Heart right ventricle (tissue), 16 donors: ENCODE data around the gene PPM1E. TPM values are rescaled to one million over a fixed set of nuclear protein-coding genes. Genes with fewer than 3 reads are reported as not detected.

Source experiments
- ATAC-seq, 8 donors: fragments of 200-7000 bp; cut with Tn5 transposase; one replicate each; pipeline ENCODE4 v1.9.1; 2020; ENCODE audit warnings: mild to moderate bottlenecking in 8 of 8, moderate library complexity in 8 of 8, moderate number of reproducible peaks in 1 of 8
- DNase-seq, 2 donors: peaks; one replicate each; pipeline ENCODE4 v3.0.0-alpha.2; 2020
- H3K27ac ChIP-seq, 10 donors: fragments of 200-600 bp; sonication (generic) in 2 of 10; one replicate each; pipeline versions ENCODE4 v1.5.0 to v1.8.0; 2020 to 2022; ENCODE audit warnings: mild to moderate bottlenecking in 3 of 10
- H3K27me3 ChIP-seq, 7 donors: fragments of 200-600 bp; one replicate each; pipeline ENCODE4 v1.8.0; 2021 to 2022; ENCODE audit warnings: mild to moderate bottlenecking in 2 of 7
- H3K36me3 ChIP-seq, 9 donors: fragments of 200-600 bp; sonication (generic) in 1 of 9; one replicate each; pipeline versions ENCODE4 v1.5.0 to v1.8.0; 2020 to 2022; ENCODE audit warnings: mild to moderate bottlenecking in 2 of 9
- H3K4me1 ChIP-seq, 9 donors: fragments of 200-600 bp; sonication (generic) in 1 of 9; one replicate each; pipeline versions ENCODE4 v1.5.0 to v1.8.0; 2020 to 2022; ENCODE audit warnings: mild to moderate bottlenecking in 4 of 9
- H3K4me3 ChIP-seq, 10 donors: fragments of 200-600 bp; sonication (generic) in 2 of 10; one replicate each; pipeline versions ENCODE4 v1.5.0 to v1.8.0; 2020 to 2022; ENCODE audit warnings: mild to moderate bottlenecking in 7 of 10, moderate library complexity in 2 of 10
- H3K9me3 ChIP-seq, 11 donors: fragments of 200-600 bp in 10 of 11; sonication (generic) in 2 of 11; one replicate each; pipeline versions ENCODE4 v1.5.0 to v1.8.0; 2013 to 2022; ENCODE audit warnings: mild to moderate bottlenecking in 2 of 11, control low read depth in 1 of 11, moderate library complexity in 1 of 11
- WGBS, 2 donors: extraction: QIAGEN DNeasy Blood & Tissue Kit; methylation state at CpG; one replicate each; pipeline ENCODE4 v1.1.7; 2013; ENCODE audit warnings: inconsistent platforms in 1 of 2; 5-methylcytosine and 5-hydroxymethylcytosine counted together
- intact Hi-C, 10 donors: fragments of 100-400 bp; cut with DNase I; formaldehyde crosslinking; loops; one replicate each; pipeline versions ENCODE4 v1.11.1 to v1.14.2; 2022
- polyA plus RNA-seq, 2 donors: library from polyadenylated mRNA; stranded (reverse); fragments of 200-250 nt; gene quantifications; one replicate each; pipeline ENCODE4 v1.2.3, GENCODE V29; 2013
- total RNA-seq, 10 donors: library from RNA; stranded (reverse); fragmentation: NEBNext Ultra II Directional in 3 of 10; extraction: Animal tissue kit (Norgen Biotek cat#: 25700) in 3 of 10; gene quantifications; one replicate each; pipeline versions ENCODE4 v1.2.1 to v1.2.4, GENCODE V29; 2021 to 2023
- TF ChIP-seq, protein P1 (sequence below), 9 donors: fragments of 200-600 bp; sonication (generic) in 2 of 9; IDR thresholded peaks; one replicate each; pipeline versions ENCODE4 v1.5.0 to v1.8.0; 2021 to 2022; ENCODE audit warnings: antibody characterized with exemption in 9 of 9, mild to moderate bottlenecking in 5 of 9, moderate library complexity in 1 of 9
- donor health status: Arrhythmogenic right ventricular cardiomyopathy.
- donor health status: ischemic (EF 13 %, LVEDD 7.1; RV severe dilation, severe dysfunction).
- donor health status: healthy with polysubstance abuse.
- donor health status: DM: no; HTN: yes; CAD: no.
- donor health status: DM: no; HTN: no; CAD: no.
- donor health status: ischemic (EF 25% LVEDD 6.9; RV normal size, moderate dysfunction).
- donor health status: ischemic (EF 25% LVEDD 5.7; RV mildly dilated, moderate dysfunction).
- donor health status: healthy.
- donor health status: DM: yes; HTN: yes; CAD: no.
- donor health status: Ischemic cardiomyopathy.
- donor health status: ischemic (EF 35%, LVEDD 5.7; RV mildly dilated, moderate dysfunction).
- donor health status: nonischemic (EF 11% LVEDD 7.7; RV severe dilation, severe dysfunction).
- donor health status: DM: yes; HTN: yes; CAD: no.
- donor health status: PGD.
- donor health status: ischemic (EF 29% LVEDD 5.4; RV normal size, mild dysfunction).
- donor health status: nonischemic (EF 23%, LVEDD 6.1; RV moderate dilation, normal function).

The PPM1E gene
- total and polyA plus RNA-seq, 12 donors = 0.14 to 3.1 (median 0.41) TPM

GRCh38 chr17:58829172-58829637 is 73.6 kb downstream of the PPM1E start:
- Histone ChIP-seq H3K27ac (no peak overlapping the region), H3K9me3 (peaks cover 0 to 21% (median 0%) of the 10 kb centered on the region in 11 donors), H3K27me3 (no peaks in the 10 kb centered on the region), H3K4me3 (no peak overlapping the region), H3K4me1 (no peaks in the 10 kb centered on the region), H3K36me3 (no peaks in the 10 kb centered on the region)
- ATAC-seq = no peak
- WGBS, 2 donors = 92% methylated on average over 10 of the region's 10 CpGs
- no peak for DNase-seq
- TF ChIP-seq, protein P1, sequence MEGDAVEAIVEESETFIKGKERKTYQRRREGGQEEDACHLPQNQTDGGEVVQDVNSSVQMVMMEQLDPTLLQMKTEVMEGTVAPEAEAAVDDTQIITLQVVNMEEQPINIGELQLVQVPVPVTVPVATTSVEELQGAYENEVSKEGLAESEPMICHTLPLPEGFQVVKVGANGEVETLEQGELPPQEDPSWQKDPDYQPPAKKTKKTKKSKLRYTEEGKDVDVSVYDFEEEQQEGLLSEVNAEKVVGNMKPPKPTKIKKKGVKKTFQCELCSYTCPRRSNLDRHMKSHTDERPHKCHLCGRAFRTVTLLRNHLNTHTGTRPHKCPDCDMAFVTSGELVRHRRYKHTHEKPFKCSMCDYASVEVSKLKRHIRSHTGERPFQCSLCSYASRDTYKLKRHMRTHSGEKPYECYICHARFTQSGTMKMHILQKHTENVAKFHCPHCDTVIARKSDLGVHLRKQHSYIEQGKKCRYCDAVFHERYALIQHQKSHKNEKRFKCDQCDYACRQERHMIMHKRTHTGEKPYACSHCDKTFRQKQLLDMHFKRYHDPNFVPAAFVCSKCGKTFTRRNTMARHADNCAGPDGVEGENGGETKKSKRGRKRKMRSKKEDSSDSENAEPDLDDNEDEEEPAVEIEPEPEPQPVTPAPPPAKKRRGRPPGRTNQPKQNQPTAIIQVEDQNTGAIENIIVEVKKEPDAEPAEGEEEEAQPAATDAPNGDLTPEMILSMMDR (IDR thresholded peaks at IDR 0.05) = no peak
- intact Hi-C loops = no loop called here

DNA sequence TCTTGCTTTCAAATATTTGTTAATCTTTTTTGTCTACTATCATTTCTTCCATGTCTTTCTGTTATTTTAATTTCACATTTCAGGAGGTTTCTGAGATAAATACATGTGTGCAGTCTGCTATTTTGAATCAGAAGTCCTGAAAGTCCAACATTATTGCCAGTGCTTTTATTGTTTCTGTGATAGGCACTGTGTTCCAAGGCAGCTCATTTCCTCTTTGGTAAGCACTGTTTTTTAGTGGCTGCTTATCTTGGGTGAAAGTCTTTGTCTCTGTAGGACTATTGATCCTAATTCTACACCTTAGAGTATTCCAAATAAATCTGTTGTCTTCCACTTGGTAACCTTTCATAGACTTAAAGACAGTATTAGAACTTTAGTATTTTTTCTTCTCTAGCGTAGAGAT is 76.1 kb downstream of the PPM1E start:
- Histone ChIP-seq H3K4me1 (no peaks in the 10 kb centered on the region), H3K27ac (no peak overlapping the region), H3K36me3 (no peaks in the 10 kb centered on the region), H3K27me3 (no peaks in the 10 kb centered on the region), H3K4me3 (no peak overlapping the region), H3K9me3 (peaks cover 0 to 21% (median 0%) of the 10 kb centered on the region in 11 donors)
- TF ChIP-seq, protein P1 (IDR thresholded peaks at IDR 0.05) = no peak
- 92 to 100% methylated on average over 1 of the region's 1 CpG for WGBS, 2 donors
- intact Hi-C loops = loop anchor here in 1 of 10 donors (10.0 kb wide), 1 partner anchor 63 kb away; no protein-coding TSS in a partner anchor
- no peak for DNase-seq
- ATAC-seq = no peak

DNA sequence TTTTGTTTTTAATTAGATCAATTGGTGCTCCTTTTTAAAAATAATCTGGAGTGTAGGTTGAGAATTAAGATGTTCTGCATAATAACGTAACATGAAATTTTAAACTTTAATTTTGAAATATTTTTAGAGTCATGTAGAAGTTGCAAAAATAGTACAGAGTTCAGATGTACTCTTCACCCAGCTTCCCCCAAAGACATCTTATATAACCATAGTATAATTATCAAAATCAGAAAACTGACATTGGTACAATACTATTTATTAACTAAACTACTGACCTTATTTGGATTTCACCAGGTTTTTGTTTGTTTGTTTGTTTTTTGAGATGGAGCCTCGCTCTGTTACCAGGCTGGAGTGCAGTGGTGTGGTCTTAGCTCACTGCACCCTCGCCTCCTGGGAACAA is 76.9 kb downstream of the PPM1E start:
- TF ChIP-seq, protein P1 (IDR thresholded peaks at IDR 0.05) = no peak
- Histone ChIP-seq H3K27me3 (no peaks in the 10 kb centered on the region), H3K27ac (no peak overlapping the region), H3K4me3 (no peak overlapping the region), H3K9me3 (peaks cover 0 to 21% (median 0%) of the 10 kb centered on the region in 11 donors), H3K4me1 (no peaks in the 10 kb centered on the region), H3K36me3 (no peaks in the 10 kb centered on the region)
- ATAC-seq = no peak
- intact Hi-C loops = loop anchor here in 1 of 10 donors (10.0 kb wide), 1 partner anchor 62 kb away; no protein-coding TSS in a partner anchor
- no peak for DNase-seq
- WGBS, 2 donors = 90 to 92% methylated on average over 3 of the region's 3 CpGs

DNA sequence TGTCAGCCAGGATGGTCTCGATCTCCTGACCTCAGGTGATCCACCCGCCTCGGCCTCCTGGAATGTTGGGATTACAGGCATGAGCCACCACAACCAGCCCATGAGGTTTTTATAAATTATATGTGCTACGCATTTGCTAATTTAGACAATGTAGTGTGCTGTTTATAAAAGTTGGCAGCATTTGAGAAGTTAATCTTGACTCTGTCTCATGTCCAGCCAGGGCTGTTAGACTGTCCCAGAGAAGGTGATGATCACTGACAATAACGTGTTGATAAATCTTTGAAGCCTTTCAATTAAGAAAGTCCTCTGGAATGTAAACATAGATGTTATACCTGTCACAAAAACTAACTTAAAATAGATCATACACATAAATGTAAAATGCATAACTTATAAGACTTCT is 82.0 kb downstream of the PPM1E start:
- Histone ChIP-seq H3K36me3 (no peaks in the 10 kb centered on the region), H3K4me1 (no peaks in the 10 kb centered on the region), H3K27ac (no peak overlapping the region), H3K4me3 (no peak overlapping the region), H3K27me3 (no peaks in the 10 kb centered on the region), H3K9me3 (peaks cover 0 to 2% (median 0%) of the 10 kb centered on the region in 11 donors)
- no peak for ATAC-seq
- 51 to 66% methylated on average over 5 of the region's 5 CpGs for WGBS, 2 donors
- TF ChIP-seq, protein P1 (IDR thresholded peaks at IDR 0.05) = no peak
- intact Hi-C loops = loop anchor here in 1 of 10 donors (10.0 kb wide), 1 partner anchor 57 kb away; no protein-coding TSS in a partner anchor
- DNase-seq = no peak
